KOPT-K1 (cell line): ENCODE results near the gene PRR18.
A peak's percentile ranks its signal among the peaks of the same experiment; 100 is the strongest.
"Not testable (repeated sequence)": the region's sequence is repeated elsewhere in the genome, so short reads cannot be mapped to it uniquely, and the experiment has no call there.

Experiments
- H3K27ac ChIP-seq: fragments of 200-600 bp; sonication (generic); 2 replicates; pipeline ENCODE4 v1.5.1; 2016; ENCODE audit warnings: antibody characterized with exemption, mild to moderate bottlenecking, low read depth, low read length; ENCODE audit not compliant: poor library complexity, severe bottlenecking
- H3K36me3 ChIP-seq: fragments of 200-600 bp; sonication (generic); 2 replicates; pipeline ENCODE4 v1.5.1; 2017; ENCODE audit warnings: antibody characterized with exemption, mild to moderate bottlenecking, low read length, moderate library complexity; ENCODE audit not compliant: insufficient read depth
- H3K9me3 ChIP-seq: fragments of 200-600 bp; sonication (generic); 2 replicates; pipeline ENCODE4 v1.5.1; 2017; ENCODE audit warnings: antibody characterized with exemption, low read length, mild to moderate bottlenecking; ENCODE audit not compliant: insufficient read depth, poor library complexity, severe bottlenecking

PRR18 gene

GRCh38 chr6:166308033-166308768, at the start of gene PRR18:
Gene PRR18, minus strand, starts transcription at chr6:166308392. Its CDS starts 250 bp downstream, at chr6:166308142.
- Histone ChIP-seq H3K36me3 (no peaks in the 10 kb centered on the region), H3K9me3 (no peaks in the 10 kb centered on the region), H3K27ac (no peak within 1 kb of the TSS)

- H3K9me3 ChIP-seq = peaks cover 2% of the 10 kb centered on the region
- H3K36me3 ChIP-seq = no peaks in the 10 kb centered on the region
- no peak overlapping the region for H3K27ac ChIP-seq
These were observed 47.4 kb upstream of the PRR18 start for GRCh38 chr6:166355552-166355951.

GRCh38 chr6:166354965-166355364, 46.8 kb upstream of the PRR18 start:
- H3K27ac ChIP-seq = no peak overlapping the region
- H3K36me3 ChIP-seq = no peaks in the 10 kb centered on the region
- peaks cover 4% of the 10 kb centered on the region for H3K9me3 ChIP-seq

GRCh38 chr6:166354143-166354542, 46.0 kb upstream of the PRR18 start:
- Histone ChIP-seq H3K36me3 (no peaks in the 10 kb centered on the region), H3K27ac (no peak overlapping the region), H3K9me3 (peaks cover 10% of the 10 kb centered on the region)

GRCh38 chr6:166353507-166353906, 45.3 kb upstream of the PRR18 start:
- Histone ChIP-seq H3K27ac (no peak overlapping the region), H3K9me3 (peaks cover 10% of the 10 kb centered on the region), H3K36me3 (no peaks in the 10 kb centered on the region)

GRCh38 chr6:166352923-166353322, 44.7 kb upstream of the PRR18 start:
- Histone ChIP-seq H3K36me3 (no peaks in the 10 kb centered on the region), H3K27ac (no peak overlapping the region), H3K9me3 (peaks cover 10% of the 10 kb centered on the region)

- Histone ChIP-seq H3K27ac (no peak overlapping the region), H3K9me3 (peaks cover 10% of the 10 kb centered on the region), H3K36me3 (no peaks in the 10 kb centered on the region)
These were observed 43.6 kb upstream of the PRR18 start for GRCh38 chr6:166351715-166352285.

- Histone ChIP-seq H3K9me3 (peaks cover 10% of the 10 kb centered on the region), H3K27ac (no peak overlapping the region), H3K36me3 (no peaks in the 10 kb centered on the region)
These were observed 40.2 kb upstream of the PRR18 start for GRCh38 chr6:166348305-166348949.

- H3K36me3 ChIP-seq = no peaks in the 10 kb centered on the region
- peaks cover 10% of the 10 kb centered on the region for H3K9me3 ChIP-seq
- no peak overlapping the region for H3K27ac ChIP-seq
These were observed 38.8 kb upstream of the PRR18 start for GRCh38 chr6:166346965-166347364.

- no peaks in the 10 kb centered on the region for H3K36me3 ChIP-seq
- peaks cover 10% of the 10 kb centered on the region for H3K9me3 ChIP-seq
- H3K27ac ChIP-seq = no peak overlapping the region
These were observed 38.3 kb upstream of the PRR18 start for GRCh38 chr6:166346449-166346848.

GRCh38 chr6:166345672-166346071, 37.5 kb upstream of the PRR18 start:
- H3K27ac ChIP-seq = not testable (repeated sequence)

GRCh38 chr6:166344921-166345320, 36.7 kb upstream of the PRR18 start:
- not testable (repeated sequence) for H3K27ac ChIP-seq, H3K36me3 ChIP-seq, H3K9me3 ChIP-seq

More at GRCh38 chr6:166345672-166346071, 37.5 kb upstream of the PRR18 start:
- not testable (repeated sequence) for H3K36me3 ChIP-seq, H3K9me3 ChIP-seq

- Histone ChIP-seq H3K36me3 (0 out of 2 replicates have a peak, but pooled peaks cover 7% of the 10 kb centered on the region), H3K27ac (no peak overlapping the region), H3K9me3 (no peaks in the 10 kb centered on the region)
These were observed 36.0 kb upstream of the PRR18 start for GRCh38 chr6:166344240-166344639.

- H3K27ac ChIP-seq = no peak overlapping the region
- 0 out of 2 replicates have a peak, but pooled peaks cover 7% of the 10 kb centered on the region for H3K36me3 ChIP-seq
- no peaks in the 10 kb centered on the region for H3K9me3 ChIP-seq
These were observed 34.9 kb upstream of the PRR18 start for GRCh38 chr6:166343150-166343487.

GRCh38 chr6:166342349-166343149, 34.4 kb upstream of the PRR18 start, which contains the start of gene SFT2D1:
Gene SFT2D1, minus strand, starts transcription at chr6:166342545. Its CDS starts 64 bp downstream, at chr6:166342481.
- Histone ChIP-seq H3K36me3 (peaks cover 9% of the 10 kb centered on the region; the same call in 1 of the 2 replicates), H3K9me3 (no peaks in the 10 kb centered on the region), H3K27ac (peak within 1 kb of the TSS; percentile 77)
